Thyroid gland (tissue), 4 donors: ENCODE measurements around the gene CPT1A.

Experiments used
- POLR2A ChIP-seq, 2 donors: fragments of 450-650 bp; IDR thresholded peaks; one replicate each; pipeline ENCODE4 v1.6.1; 2017; ENCODE audit warnings: antibody characterized with exemption in 2 of 2, mild to moderate bottlenecking in 2 of 2, moderate library complexity in 1 of 2
- TF ChIP-seq, protein P1 (sequence below), 6 experiments: fragments of 200-600 bp in 3 of 6; fragments of 450-650 bp in 3 of 6; sonication (generic) in 3 of 6; IDR thresholded peaks; one replicate each; pipeline ENCODE4 v1.5.1; 2016 to 2019; ENCODE audit warnings: antibody characterized with exemption in 6 of 6, mild to moderate bottlenecking in 2 of 6, inconsistent platforms in 1 of 6, moderate library complexity in 1 of 6

- no peak for TF ChIP-seq POLR2A (IDR thresholded peaks at IDR 0.05)
- TF ChIP-seq, protein P1, sequence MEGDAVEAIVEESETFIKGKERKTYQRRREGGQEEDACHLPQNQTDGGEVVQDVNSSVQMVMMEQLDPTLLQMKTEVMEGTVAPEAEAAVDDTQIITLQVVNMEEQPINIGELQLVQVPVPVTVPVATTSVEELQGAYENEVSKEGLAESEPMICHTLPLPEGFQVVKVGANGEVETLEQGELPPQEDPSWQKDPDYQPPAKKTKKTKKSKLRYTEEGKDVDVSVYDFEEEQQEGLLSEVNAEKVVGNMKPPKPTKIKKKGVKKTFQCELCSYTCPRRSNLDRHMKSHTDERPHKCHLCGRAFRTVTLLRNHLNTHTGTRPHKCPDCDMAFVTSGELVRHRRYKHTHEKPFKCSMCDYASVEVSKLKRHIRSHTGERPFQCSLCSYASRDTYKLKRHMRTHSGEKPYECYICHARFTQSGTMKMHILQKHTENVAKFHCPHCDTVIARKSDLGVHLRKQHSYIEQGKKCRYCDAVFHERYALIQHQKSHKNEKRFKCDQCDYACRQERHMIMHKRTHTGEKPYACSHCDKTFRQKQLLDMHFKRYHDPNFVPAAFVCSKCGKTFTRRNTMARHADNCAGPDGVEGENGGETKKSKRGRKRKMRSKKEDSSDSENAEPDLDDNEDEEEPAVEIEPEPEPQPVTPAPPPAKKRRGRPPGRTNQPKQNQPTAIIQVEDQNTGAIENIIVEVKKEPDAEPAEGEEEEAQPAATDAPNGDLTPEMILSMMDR (IDR thresholded peaks at IDR 0.05), result no peak
These were observed 10.9 kb upstream of the CPT1A start for GRCh38 chr11:68852628-68853027.
